Gastroesophageal sphincter (tissue), 3 donors: ENCODE measurements around the gene AASS.

Experiments
- EP300 ChIP-seq: sonication (generic); formaldehyde crosslinking; IDR thresholded peaks from one replicate; pipeline ENCODE4 v1.6.1; 2017; ENCODE audit warnings: antibody characterized with exemption, mild to moderate bottlenecking
- POLR2A ChIP-seq, 2 donors: fragments of 450-650 bp; IDR thresholded peaks; one replicate each; pipeline ENCODE4 v1.6.1; 2017; ENCODE audit warnings: antibody characterized with exemption in 2 of 2, mild to moderate bottlenecking in 2 of 2, moderate library complexity in 1 of 2
- POLR2AphosphoS5 ChIP-seq: sonication (generic); formaldehyde crosslinking; IDR thresholded peaks from one replicate; pipeline ENCODE4 v1.6.1; 2017; ENCODE audit warnings: antibody characterized with exemption
- TF ChIP-seq, protein P1 (sequence below), 4 experiments: fragments of 200-600 bp in 2 of 4; fragments of 450-650 bp in 2 of 4; sonication (generic) in 1 of 4; IDR thresholded peaks; one replicate each; pipeline ENCODE4 v1.5.1; 2017 to 2019; ENCODE audit warnings: antibody characterized with exemption in 4 of 4, mild to moderate bottlenecking in 2 of 4, moderate library complexity in 2 of 4

DNA sequence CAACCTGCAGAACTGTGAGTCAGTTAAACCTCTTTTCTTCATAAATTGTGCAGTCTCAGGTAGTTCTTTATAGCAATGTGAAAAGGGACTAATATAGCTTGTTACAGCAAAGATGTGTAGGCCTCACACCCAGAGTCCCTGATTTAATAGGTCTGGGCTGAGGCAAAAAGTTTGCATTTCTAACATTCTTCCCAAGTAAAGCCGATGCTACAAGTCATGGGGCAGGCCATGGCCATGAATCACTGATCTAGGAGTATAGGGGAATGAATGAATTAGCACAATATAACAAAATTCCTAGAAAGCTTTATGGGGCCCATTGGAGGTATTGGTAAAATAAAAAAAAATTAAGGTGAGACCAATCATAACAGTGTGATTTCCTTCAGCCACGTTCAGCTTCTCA, 11.5 kb upstream of the AASS start:
- no peak for TF ChIP-seq POLR2A (IDR thresholded peaks at IDR 0.05)
- TF ChIP-seq, protein P1, sequence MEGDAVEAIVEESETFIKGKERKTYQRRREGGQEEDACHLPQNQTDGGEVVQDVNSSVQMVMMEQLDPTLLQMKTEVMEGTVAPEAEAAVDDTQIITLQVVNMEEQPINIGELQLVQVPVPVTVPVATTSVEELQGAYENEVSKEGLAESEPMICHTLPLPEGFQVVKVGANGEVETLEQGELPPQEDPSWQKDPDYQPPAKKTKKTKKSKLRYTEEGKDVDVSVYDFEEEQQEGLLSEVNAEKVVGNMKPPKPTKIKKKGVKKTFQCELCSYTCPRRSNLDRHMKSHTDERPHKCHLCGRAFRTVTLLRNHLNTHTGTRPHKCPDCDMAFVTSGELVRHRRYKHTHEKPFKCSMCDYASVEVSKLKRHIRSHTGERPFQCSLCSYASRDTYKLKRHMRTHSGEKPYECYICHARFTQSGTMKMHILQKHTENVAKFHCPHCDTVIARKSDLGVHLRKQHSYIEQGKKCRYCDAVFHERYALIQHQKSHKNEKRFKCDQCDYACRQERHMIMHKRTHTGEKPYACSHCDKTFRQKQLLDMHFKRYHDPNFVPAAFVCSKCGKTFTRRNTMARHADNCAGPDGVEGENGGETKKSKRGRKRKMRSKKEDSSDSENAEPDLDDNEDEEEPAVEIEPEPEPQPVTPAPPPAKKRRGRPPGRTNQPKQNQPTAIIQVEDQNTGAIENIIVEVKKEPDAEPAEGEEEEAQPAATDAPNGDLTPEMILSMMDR (IDR thresholded peaks at IDR 0.05): no peak
- TF ChIP-seq EP300: no peak
- no peak for TF ChIP-seq POLR2AphosphoS5
